ENCODE data around the gene CEMIP. TPM values are rescaled to one million over a fixed set of nuclear protein-coding genes. Genes with fewer than 3 reads are reported as not detected.

Gene CEMIP
- total and polyA plus RNA-seq, 11 donors, result 0.04 to 9.6 (median 0.19) TPM

- intact Hi-C loops (cut with DNase I), result no loop called here
- WGBS, 4 donors, result 70 to 77% (median 72%) methylated on average over 3 of the region's 3 CpGs
- peaks cover 0 to 2% (median 0%) of the 10 kb centered on the region in 9 donors for H3K27me3 ChIP-seq
- no peaks in the 10 kb centered on the region for H3K9me3 ChIP-seq
- ATAC-seq, result no peak
- peak overlapping the region in 1 of 12 donors; percentile 34 for H3K27ac ChIP-seq
- DNase-seq, result no peak
- no peak for TF ChIP-seq POLR2A (IDR thresholded peaks at IDR 0.05)
- TF ChIP-seq, protein P1, sequence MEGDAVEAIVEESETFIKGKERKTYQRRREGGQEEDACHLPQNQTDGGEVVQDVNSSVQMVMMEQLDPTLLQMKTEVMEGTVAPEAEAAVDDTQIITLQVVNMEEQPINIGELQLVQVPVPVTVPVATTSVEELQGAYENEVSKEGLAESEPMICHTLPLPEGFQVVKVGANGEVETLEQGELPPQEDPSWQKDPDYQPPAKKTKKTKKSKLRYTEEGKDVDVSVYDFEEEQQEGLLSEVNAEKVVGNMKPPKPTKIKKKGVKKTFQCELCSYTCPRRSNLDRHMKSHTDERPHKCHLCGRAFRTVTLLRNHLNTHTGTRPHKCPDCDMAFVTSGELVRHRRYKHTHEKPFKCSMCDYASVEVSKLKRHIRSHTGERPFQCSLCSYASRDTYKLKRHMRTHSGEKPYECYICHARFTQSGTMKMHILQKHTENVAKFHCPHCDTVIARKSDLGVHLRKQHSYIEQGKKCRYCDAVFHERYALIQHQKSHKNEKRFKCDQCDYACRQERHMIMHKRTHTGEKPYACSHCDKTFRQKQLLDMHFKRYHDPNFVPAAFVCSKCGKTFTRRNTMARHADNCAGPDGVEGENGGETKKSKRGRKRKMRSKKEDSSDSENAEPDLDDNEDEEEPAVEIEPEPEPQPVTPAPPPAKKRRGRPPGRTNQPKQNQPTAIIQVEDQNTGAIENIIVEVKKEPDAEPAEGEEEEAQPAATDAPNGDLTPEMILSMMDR (IDR thresholded peaks at IDR 0.05), result no peak
- no peak overlapping the region for H3K4me3 ChIP-seq
- H3K4me1 ChIP-seq, result peaks cover 0 to 12% (median 0%) of the 10 kb centered on the region in 12 donors
- no peaks in the 10 kb centered on the region for H3K36me3 ChIP-seq
These were observed 37.0 kb downstream of the CEMIP start for GRCh38 chr15:80816049-80816653.

GRCh38 chr15:80816936-80817335 lies 37.8 kb downstream of the CEMIP start:
- no peak overlapping the region for H3K4me3 ChIP-seq
- H3K27me3 ChIP-seq, result peaks cover 0 to 2% (median 0%) of the 10 kb centered on the region in 9 donors
- TF ChIP-seq, protein P1 (IDR thresholded peaks at IDR 0.05), result no peak
- H3K27ac ChIP-seq, result no peak overlapping the region
- ATAC-seq (no peak), DNase-seq (no peak)
- intact Hi-C loops (cut with DNase I), result no loop called here
- H3K4me1 ChIP-seq, result peaks cover 0 to 12% (median 0%) of the 10 kb centered on the region in 12 donors
- whole genome bisulfite sequencing, 4 donors, result 61 to 79% (median 75%) methylated on average over 4 of the region's 4 CpGs
- no peaks in the 10 kb centered on the region for H3K36me3 ChIP-seq
- H3K9me3 ChIP-seq, result no peaks in the 10 kb centered on the region

- Histone ChIP-seq H3K9me3 (no peaks in the 10 kb centered on the region), H3K36me3 (no peaks in the 10 kb centered on the region), H3K27ac (no peak overlapping the region), H3K4me1 (peaks cover 0 to 12% (median 0%) of the 10 kb centered on the region in 12 donors), H3K27me3 (peaks cover 0 to 2% (median 0%) of the 10 kb centered on the region in 9 donors), H3K4me3 (no peak overlapping the region)
- no peak for ATAC-seq
- TF ChIP-seq, protein P1 (IDR thresholded peaks at IDR 0.05), result no peak
- TF ChIP-seq POLR2A (IDR thresholded peaks at IDR 0.05), result no peak
- no peak for DNase-seq
- intact Hi-C loops (cut with DNase I), result no loop called here
- WGBS, 4 donors, result 91 to 95% (median 93%) methylated on average over 3 of the region's 3 CpGs
These were observed 38.7 kb downstream of the CEMIP start for GRCh38 chr15:80817901-80818300.

- intact Hi-C loops (cut with DNase I), result no loop called here
- no peak for DNase-seq
- Histone ChIP-seq H3K9me3 (no peaks in the 10 kb centered on the region), H3K4me1 (peaks cover 0 to 12% (median 0%) of the 10 kb centered on the region in 12 donors), H3K27ac (no peak overlapping the region), H3K4me3 (no peak overlapping the region), H3K36me3 (no peaks in the 10 kb centered on the region), H3K27me3 (peaks cover 0 to 2% (median 0%) of the 10 kb centered on the region in 9 donors)
- no peak for TF ChIP-seq POLR2A (IDR thresholded peaks at IDR 0.05)
- TF ChIP-seq, protein P1 (IDR thresholded peaks at IDR 0.05), result no peak
- ATAC-seq, result peak in 1 of 4 donors; percentile 32
These were observed 39.8 kb downstream of the CEMIP start for GRCh38 chr15:80819001-80819400.
